RWPE1 (cell line): ENCODE measurements around the gene AP1B1.
A peak's percentile ranks its signal among the peaks of the same experiment; 100 is the strongest.

Experiments
- CTCF ChIA-PET: fragments of 350-600 bp; sonication (Branson Sonifier 250); formaldehyde crosslinking; extraction: SDS; loops from one replicate; lab custom pipeline; 2021; lab: Yijun Ruan, JAX
- POLR2A ChIA-PET: fragments of 400-600 bp; formaldehyde crosslinking; extraction: SDS; loops from one replicate; lab custom pipeline; 2020; ENCODE audit warnings: antibody characterized with exemption; ENCODE audit not compliant: low non-redundant PET; lab: Yijun Ruan, JAX
- DNase-seq: peaks from one replicate; pipeline ENCODE4 v3.0.0; 2012; ENCODE audit warnings: low spot score
- H3K27ac ChIP-seq: fragments of 450-650 bp; 2 replicates; pipeline ENCODE4 v1.5.1; 2017
- CTCF ChIP-seq: fragments of 450-650 bp; conservative IDR thresholded peaks from 2 replicates; pipeline ENCODE4 v1.5.1; 2017; ENCODE audit warnings: low read depth, mild to moderate bottlenecking

Gene AP1B1

GRCh38 chr22:29334696-29335344 is 53.5 kb downstream of the AP1B1 start:
- DNase-seq = no peak
- 0 out of 2 replicates have a peak overlapping the region, but pooled peaks have one; percentile 1 for H3K27ac ChIP-seq
- no peak for TF ChIP-seq CTCF
- CTCF ChIA-PET = no interaction called here
- POLR2A ChIA-PET = interaction anchor here (0.6 kb wide), 1 partner anchor 17 kb away, joined by 4 read pairs; no protein-coding TSS in a partner anchor

- CTCF ChIA-PET = no interaction called here
- no peak for DNase-seq
- TF ChIP-seq CTCF = no peak
- POLR2A ChIA-PET = no interaction called here
- no peak overlapping the region for H3K27ac ChIP-seq
These were observed 54.2 kb downstream of the AP1B1 start for GRCh38 chr22:29334148-29334547.

GRCh38 chr22:29332886-29333496 is 55.4 kb downstream of the AP1B1 start:
- H3K27ac ChIP-seq = peak overlapping the region; percentile 7
- TF ChIP-seq CTCF = no peak
- CTCF ChIA-PET = no interaction called here

GRCh38 chr22:29331658-29332300 is 56.6 kb downstream of the AP1B1 start:
- ChIA-PET POLR2A (no interaction called here), CTCF (interaction anchor here (0.5 kb wide), 1 partner anchor 96 kb away, joined by 5 read pairs; no protein-coding TSS in a partner anchor)
- DNase-seq = no peak
- TF ChIP-seq CTCF = no peak
- H3K27ac ChIP-seq = peak overlapping the region; percentile 7

More at GRCh38 chr22:29332886-29333496, 55.4 kb downstream of the AP1B1 start:
- no peak for DNase-seq
- POLR2A ChIA-PET = no interaction called here

- no peak for DNase-seq
- POLR2A ChIA-PET = no interaction called here
- 0 out of 2 replicates have a peak overlapping the region, but pooled peaks have one; percentile 7 for H3K27ac ChIP-seq
- no peak for TF ChIP-seq CTCF
- CTCF ChIA-PET = no interaction called here
These were observed 57.2 kb downstream of the AP1B1 start for GRCh38 chr22:29331213-29331612.

- no peak for TF ChIP-seq CTCF
- peak overlapping the region; percentile 15 for H3K27ac ChIP-seq
- POLR2A ChIA-PET = no interaction called here
- DNase-seq = no peak
- CTCF ChIA-PET = no interaction called here
These were observed 57.6 kb downstream of the AP1B1 start for GRCh38 chr22:29330753-29331152.
